OCI-LY3 (cell line): ENCODE results near the gene KRT8.

ENCODE experiments used
- CTCF ChIP-seq: fragments of 200-600, 300-600 bp; sonication (generic); IDR thresholded peaks from 2 replicates; pipeline ENCODE4 v1.5.1; 2014; ENCODE audit warnings: antibody characterized with exemption, low read length, low read depth
- EZH2phosphoT487 ChIP-seq: fragments of 200-600 bp; shearing (Covaris generic); IDR thresholded peaks from 2 replicates; pipeline ENCODE4 v1.6.1; 2018; ENCODE audit warnings: antibody characterized with exemption, mixed run types, low read depth

GRCh38 chr12:52847335-52848102, 57.4 kb downstream of the KRT8 start:
- no peak for TF ChIP-seq CTCF
- no peak for TF ChIP-seq EZH2phosphoT487
